Measurements from ENCODE around the gene POR.
"Not testable (repeated sequence)": the region's sequence is repeated elsewhere in the genome, so short reads cannot be mapped to it uniquely, and the experiment has no call there.

POR gene
- 44.4 to 278 (median 117) reads per million in 18 experiments for total RNA-seq

GRCh38 chr7:75914655-75915415 is at the start of gene POR:
Gene POR (plus strand): TSS chr7:75915155. CDS start chr7:75954002, 38,847 bp downstream.
- DNase-seq: peak; percentile 94 to 96

DNA sequence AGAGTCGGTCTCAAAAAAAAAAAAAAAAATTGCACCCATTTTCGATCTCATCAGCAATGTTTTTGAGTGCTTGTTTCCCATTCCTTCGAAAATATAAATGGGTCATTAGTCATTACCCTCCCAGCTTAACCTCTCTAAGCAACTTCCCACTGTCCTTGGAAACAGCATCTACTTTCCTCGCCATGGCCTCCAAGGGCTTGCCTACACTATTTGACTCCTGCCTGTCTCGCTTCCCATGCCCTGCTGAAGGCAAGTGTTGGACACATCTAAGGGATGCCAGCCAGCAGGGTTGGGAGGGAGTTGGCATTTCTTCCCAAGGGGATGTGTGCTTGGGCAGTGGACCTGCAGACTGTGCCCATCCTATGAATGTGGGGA is 48.9 kb upstream of the POR start:
- DNase-seq: peak; percentile 13 to 46

DNA sequence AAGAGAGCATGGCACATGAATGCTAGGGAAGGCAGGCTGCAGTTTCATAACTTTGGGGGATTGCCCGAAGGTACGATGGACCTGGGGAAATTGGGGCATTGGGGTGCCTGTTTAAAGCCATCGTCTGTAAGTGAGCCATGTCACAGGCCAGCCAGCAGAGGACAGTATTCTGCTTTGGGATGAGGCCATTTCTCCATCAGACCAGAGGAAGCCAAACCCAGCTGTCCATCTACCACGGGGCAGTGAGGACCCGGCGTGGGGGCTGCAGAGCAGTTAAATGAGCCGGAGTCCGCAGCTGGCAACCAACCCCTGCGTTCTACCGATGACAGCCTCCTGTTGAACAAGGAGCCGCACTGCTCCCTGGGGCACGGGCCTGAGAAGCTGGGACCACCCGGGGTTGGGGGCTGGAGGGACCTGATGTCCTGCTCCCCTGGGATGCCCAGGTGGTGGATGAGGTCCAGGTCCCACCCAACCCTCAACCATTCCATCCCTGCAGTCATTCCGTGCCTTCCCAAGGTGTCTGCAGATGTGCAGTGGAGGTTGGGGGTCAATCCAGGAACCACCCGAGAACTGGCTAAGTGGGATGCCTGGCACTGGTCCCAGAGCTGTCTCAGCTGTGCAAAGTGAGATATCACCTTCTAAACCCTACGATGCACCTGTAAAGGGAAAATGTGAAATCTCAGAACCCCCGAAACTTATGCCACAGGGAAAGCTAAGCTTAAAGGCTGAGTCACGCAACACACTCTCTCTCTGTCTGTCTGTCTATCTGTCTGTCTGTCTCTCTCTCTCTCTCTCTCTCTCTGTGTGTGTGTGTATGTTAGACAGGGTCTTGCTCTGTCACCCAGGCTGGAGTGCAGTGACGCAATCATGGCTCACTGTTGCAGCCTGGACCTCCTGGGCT is 48.2 kb upstream of the POR start:
- DNase-seq: peak; percentile 70 to 80

DNA sequence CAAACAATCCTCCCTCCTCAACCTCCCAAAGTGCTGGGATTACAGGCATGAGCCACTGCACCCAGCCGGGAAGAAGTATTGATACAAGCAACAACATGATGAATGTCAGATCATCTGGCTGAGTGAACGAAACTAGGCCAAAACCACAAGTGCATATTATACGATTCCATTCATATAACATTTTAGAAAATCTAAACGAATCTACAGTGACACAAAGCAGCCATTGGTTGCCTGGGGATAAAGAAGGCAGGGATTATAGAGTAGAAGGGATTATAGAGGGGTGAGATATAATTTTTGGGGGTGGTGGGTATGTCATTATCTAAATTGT is 47.6 kb upstream of the POR start:
- no peak for DNase-seq

DNA sequence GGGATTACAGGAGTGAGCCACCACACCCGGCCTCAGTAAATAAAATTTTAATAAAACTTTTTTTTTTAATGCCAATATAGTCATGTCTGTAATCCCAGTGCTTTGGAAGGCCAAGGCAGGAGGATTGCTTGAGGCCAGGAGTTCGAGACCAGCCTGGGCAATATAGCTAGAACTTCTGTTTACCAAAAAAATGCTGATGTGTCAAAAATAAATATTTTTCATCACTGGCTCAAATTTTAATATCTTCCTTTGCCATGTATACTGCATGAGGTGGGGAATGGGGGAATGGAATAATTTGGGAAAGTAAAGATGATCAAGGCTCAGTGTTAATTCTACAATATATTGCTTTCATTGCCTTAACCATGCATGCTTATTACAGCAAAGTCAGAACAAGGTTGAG is 46.8 kb upstream of the POR start:
- DNase-seq: no peak

DNA sequence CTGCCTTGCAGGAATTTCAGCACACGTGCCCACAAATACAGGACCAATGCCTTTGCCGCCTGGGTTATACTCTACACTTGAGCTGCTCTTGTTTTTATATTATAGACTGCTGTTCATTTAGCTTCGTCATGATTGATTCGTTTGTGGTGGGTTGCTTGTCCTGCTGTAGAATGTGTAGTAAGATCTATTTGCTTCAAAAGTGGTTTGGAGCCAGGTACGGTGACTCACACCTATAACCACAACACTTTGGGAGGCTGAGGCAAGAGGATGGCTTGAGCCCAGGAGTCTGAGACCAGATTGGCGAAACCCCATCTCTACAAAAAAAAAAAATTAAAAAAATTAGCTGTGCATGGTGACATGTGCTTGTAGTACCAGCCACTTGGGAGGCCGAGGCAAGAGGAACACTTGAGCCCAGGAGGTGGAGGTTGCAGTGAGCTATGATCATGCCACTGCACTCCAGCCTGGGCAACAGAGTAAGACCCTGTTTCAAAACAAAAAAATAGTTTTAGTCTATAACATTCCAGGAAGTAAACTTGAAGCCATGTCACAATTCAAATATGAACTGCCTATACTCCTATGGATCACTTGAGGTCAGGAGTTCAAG is 45.1 kb upstream of the POR start:
- peak in 1 of 2 donors; percentile 22 for DNase-seq

- peak; percentile 59 to 61 for DNase-seq
Measured at GRCh38 chr7:75870557-75871161, 44.3 kb upstream of the POR start.

DNA sequence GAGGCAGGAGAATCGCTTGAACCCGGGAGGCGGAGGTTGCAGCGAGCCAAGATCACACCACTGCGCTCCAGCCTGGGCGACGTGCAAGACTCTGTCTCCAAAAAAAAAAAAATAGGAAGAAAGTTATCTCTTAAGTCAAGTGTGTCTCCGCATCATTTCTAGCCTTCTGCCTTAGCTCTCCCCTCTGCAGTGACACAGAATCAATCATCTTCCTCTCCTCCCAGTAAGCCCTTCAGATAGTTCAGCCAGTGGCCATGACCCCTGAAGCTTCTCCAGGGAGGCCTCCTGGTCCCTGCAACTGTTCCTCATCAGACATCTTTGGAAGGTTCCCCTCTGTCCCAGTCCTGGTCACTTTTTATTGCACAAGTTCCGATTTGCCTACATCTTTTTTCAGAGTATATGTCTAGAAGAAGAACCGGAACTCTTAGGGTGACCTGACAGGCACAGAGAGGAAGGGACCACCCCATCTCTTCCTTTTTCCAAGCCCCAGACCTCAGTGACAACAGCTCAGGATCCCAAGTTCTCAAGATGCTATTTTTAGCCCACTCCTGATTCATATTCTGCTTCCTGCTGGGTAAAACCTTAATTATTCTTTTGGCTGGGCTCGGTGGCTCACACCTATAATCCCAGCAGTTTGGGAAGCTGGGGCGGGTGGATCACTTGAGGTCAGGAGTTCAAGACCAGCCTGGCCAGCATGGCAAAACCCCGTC is 42.7 kb upstream of the POR start:
- peak; percentile 90 to 96 for DNase-seq

GRCh38 chr7:75874180-75874579 is 40.8 kb upstream of the POR start:
- not testable (repeated sequence) for DNase-seq

GRCh38 chr7:75875113-75876080 is 39.6 kb upstream of the POR start:
- DNase-seq: peak; percentile 30 to 42

DNA sequence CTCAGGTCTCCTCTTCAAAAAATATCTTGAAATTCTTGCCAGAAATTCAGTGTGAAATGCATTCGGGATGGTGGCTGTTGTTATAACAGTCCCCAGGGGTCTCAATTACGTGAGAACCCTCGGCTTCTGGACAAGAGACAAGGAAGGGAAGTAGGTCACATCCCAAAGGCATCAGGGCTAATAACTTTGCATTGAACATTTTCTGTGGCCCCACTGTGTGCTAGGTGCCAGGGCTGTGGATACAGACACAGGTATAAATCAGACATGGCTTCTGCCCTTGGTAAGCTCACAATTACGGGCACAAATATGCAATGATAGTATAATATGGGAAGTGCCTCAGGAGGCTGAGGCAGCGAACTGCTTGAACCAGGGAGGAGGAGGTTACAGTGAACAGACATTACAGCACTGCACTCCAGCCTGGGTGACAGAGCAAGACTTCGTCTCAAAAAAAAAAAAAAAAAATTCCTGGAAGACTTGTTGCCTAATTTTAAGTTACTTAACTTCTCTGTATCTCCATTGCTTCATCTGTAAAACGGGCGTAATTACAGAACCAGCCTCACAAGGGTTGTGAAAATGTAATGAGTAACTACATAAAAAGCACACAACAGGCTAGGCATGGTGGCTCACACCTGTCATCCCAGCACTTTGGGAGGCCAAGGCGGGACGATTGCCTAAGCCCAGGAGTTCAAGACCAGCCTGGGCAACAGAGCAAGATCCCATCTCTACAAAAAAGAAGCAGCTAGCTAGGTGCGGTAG is 38.7 kb upstream of the POR start:
- peak; percentile 92 to 98 for DNase-seq

GRCh38 chr7:75878312-75878768 is 36.6 kb upstream of the POR start:
- no peak for DNase-seq

- DNase-seq: peak; percentile 96 to 97
Measured at GRCh38 chr7:75878769-75879611, 36.0 kb upstream of the POR start, which contains the start of gene RHBDD2. Gene RHBDD2 (plus strand): TSS chr7:75879034. CDS start chr7:75879083, 49 bp downstream.

DNA sequence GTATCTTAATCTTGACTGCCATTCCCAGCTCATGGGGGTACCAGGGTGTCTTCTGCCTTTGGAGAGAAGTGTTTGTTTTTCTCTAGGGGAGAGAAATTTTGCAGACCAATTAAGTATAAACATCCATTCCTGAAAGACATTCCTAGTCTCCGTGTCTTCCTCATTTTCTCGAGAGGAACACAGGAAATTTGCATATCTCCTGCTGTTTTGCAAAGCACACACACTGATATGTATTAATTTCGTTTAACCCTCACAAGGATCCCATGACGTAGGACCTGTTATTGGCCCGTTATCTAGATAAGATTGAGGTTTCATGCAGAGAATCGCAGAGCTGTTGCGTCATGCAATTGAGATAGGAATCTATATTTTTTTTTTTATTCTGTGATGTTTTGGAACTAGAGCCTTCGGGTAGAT is 35.2 kb upstream of the POR start:
- DNase-seq: no peak

DNA sequence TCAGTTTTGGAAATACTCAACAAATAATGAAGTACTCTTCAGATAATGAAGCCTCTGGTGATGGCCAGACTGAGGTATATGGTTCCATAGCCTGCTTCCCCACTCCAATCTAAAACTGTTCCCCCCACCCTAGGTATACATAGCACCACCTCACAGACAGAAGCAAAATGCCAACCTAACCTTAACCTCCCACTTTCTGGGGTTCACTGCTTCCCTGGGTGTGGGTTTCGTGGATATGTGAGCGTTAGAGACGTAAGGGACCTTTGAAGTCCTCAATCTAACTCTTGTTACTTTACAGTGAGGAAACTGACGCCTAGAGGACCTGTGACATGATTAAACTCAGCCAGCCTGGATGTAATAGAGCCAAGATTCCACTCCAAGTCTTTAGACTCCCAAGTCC is 34.7 kb upstream of the POR start:
- DNase-seq: no peak

GRCh38 chr7:75881436-75882095 is 33.4 kb upstream of the POR start:
- peak in 1 of 2 donors; percentile 31 for DNase-seq

GRCh38 chr7:75883265-75883824 is 31.6 kb upstream of the POR start:
- not testable (repeated sequence) for DNase-seq

GRCh38 chr7:75884476-75884875 is 30.5 kb upstream of the POR start:
- DNase-seq: no peak
